Gastrocnemius medialis (tissue), 4 donors: ENCODE measurements around the gene ZDHHC13. TPM values are rescaled to one million over a fixed set of nuclear protein-coding genes. Genes with fewer than 3 reads are reported as not detected.
"Not testable (repeated sequence)": the region's sequence is repeated elsewhere in the genome, so short reads cannot be mapped to it uniquely, and the experiment has no call there.

Experiments used
- ATAC-seq, 2 donors: fragments of 150-250 bp; one replicate each; pipeline ENCODE4 v1.9.1; 2016
- DNase-seq, 2 donors: peaks; one replicate each; pipeline ENCODE4 v3.0.0-alpha.2; 2019
- H3K27ac ChIP-seq, 4 donors: fragments of 200-600 bp; sonication (generic); 1 replicate in 1 of 4; 2 replicates in 3 of 4; pipeline ENCODE4 v1.5.1; 2016 to 2018; ENCODE audit warnings: mild to moderate bottlenecking in 2 of 4, moderate library complexity in 1 of 4
- H3K27me3 ChIP-seq, 3 donors: fragments of 200-600 bp; sonication (generic) in 2 of 3; 1 replicate in 1 of 3; 2 replicates in 2 of 3; pipeline versions ENCODE4 v1.5.1 to v1.6.0; 2016 to 2019; ENCODE audit warnings: mild to moderate bottlenecking in 1 of 3, moderate library complexity in 1 of 3
- H3K36me3 ChIP-seq, 2 donors: fragments of 200-600 bp; sonication (generic) in 1 of 2; one replicate each; pipeline ENCODE4 v1.5.1; 2017 to 2018
- H3K4me1 ChIP-seq, 2 donors: fragments of 200-600 bp; sonication (generic) in 1 of 2; one replicate each; pipeline ENCODE4 v1.5.1; 2016 to 2017; ENCODE audit warnings: mild to moderate bottlenecking in 2 of 2
- H3K4me3 ChIP-seq, 4 donors: fragments of 200-600 bp; sonication (generic) in 3 of 4; 1 replicate in 1 of 4; 2 replicates in 3 of 4; pipeline ENCODE4 v1.5.1; 2016 to 2019; ENCODE audit warnings: mild to moderate bottlenecking in 2 of 4
- H3K9me3 ChIP-seq, 3 donors: fragments of 200-600 bp; sonication (generic) in 2 of 3; 1 replicate in 1 of 3; 2 replicates in 2 of 3; pipeline ENCODE4 v1.5.1; 2016 to 2019
- POLR2A ChIP-seq, 2 donors: fragments of 450-650 bp; IDR thresholded peaks; one replicate each; pipeline ENCODE4 v1.6.1; 2017; ENCODE audit warnings: antibody characterized with exemption in 2 of 2, mild to moderate bottlenecking in 2 of 2, moderate library complexity in 2 of 2
- in situ Hi-C, 4 donors: fragments of 200-750 bp; cut with MboI; loops; one replicate each; pipeline versions ENCODE4 v1.15.0 to v1.8.0; 2017; ENCODE audit warnings: low sequenced_read_pairs in 4 of 4
- intact Hi-C: fragments of 100-400 bp; cut with DNase I; formaldehyde crosslinking; loops from one replicate; pipeline ENCODE4 v1.15.1; 2023; ENCODE audit warnings: low total_unique reads
- total RNA-seq, 4 donors: library from RNA; depleted of rRNA; stranded (reverse); fragments of >200 nt; gene quantifications; one replicate each; pipeline versions ENCODE4 v1.1.0 to v1.2.3, GENCODE V29; 2016
- TF ChIP-seq, protein P1 (sequence below), 5 experiments: fragments of 450-650 bp in 3 of 5; fragments of 200-600 bp in 2 of 5; sonication (generic) in 2 of 5; IDR thresholded peaks in 4 of 5; conservative IDR thresholded peaks in 1 of 5; 1 replicate in 4 of 5; 2 replicates in 1 of 5; pipeline ENCODE4 v1.5.1; 2016 to 2019; ENCODE audit warnings: antibody characterized with exemption in 5 of 5, mild to moderate bottlenecking in 3 of 5, moderate library complexity in 3 of 5

Gene ZDHHC13
- total RNA-seq, 4 donors from 2014 or later = 1.4 to 6.4 (median 3.5) TPM

DNA sequence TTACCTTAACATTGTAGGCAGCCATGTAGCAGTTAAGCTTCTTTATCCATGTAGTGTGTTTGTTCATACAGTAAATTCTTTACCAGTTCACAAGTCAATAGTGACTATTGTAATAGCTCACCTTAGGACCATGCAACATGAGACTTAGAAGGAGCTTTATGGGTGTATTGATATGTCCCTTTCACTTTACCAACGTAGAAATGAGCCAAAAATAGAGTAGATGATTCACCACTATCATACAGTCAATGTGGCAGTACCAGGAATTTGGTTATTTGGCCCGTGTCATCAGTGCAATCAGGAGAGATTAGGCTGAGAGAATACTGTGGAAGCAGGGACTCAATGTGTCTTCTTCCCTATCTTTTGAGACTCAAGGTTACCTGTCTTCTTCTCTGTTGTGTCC lies 4.7 kb downstream of the ZDHHC13 start:
- peaks cover 1 to 6% of the 10 kb centered on the region in 2 donors for H3K4me1 ChIP-seq
- no peaks in the 10 kb centered on the region for H3K36me3 ChIP-seq
- H3K27ac ChIP-seq = no peak overlapping the region
- no peak for DNase-seq
- peaks cover 0 to 10% (median 6%) of the 10 kb centered on the region in 3 donors for H3K27me3 ChIP-seq
- ATAC-seq = no peak
- no peak for TF ChIP-seq POLR2A (IDR thresholded peaks at IDR 0.05)
- TF ChIP-seq, protein P1, sequence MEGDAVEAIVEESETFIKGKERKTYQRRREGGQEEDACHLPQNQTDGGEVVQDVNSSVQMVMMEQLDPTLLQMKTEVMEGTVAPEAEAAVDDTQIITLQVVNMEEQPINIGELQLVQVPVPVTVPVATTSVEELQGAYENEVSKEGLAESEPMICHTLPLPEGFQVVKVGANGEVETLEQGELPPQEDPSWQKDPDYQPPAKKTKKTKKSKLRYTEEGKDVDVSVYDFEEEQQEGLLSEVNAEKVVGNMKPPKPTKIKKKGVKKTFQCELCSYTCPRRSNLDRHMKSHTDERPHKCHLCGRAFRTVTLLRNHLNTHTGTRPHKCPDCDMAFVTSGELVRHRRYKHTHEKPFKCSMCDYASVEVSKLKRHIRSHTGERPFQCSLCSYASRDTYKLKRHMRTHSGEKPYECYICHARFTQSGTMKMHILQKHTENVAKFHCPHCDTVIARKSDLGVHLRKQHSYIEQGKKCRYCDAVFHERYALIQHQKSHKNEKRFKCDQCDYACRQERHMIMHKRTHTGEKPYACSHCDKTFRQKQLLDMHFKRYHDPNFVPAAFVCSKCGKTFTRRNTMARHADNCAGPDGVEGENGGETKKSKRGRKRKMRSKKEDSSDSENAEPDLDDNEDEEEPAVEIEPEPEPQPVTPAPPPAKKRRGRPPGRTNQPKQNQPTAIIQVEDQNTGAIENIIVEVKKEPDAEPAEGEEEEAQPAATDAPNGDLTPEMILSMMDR (IDR thresholded peaks at IDR 0.05 in 4 of 5, conservative IDR thresholded peaks at IDR 0.05 in 1 of 5) = no peak
- in situ Hi-C loops = no loop called here
- H3K9me3 ChIP-seq = no peaks in the 10 kb centered on the region
- intact Hi-C loops = no loop called here
- H3K4me3 ChIP-seq = no peak overlapping the region

DNA sequence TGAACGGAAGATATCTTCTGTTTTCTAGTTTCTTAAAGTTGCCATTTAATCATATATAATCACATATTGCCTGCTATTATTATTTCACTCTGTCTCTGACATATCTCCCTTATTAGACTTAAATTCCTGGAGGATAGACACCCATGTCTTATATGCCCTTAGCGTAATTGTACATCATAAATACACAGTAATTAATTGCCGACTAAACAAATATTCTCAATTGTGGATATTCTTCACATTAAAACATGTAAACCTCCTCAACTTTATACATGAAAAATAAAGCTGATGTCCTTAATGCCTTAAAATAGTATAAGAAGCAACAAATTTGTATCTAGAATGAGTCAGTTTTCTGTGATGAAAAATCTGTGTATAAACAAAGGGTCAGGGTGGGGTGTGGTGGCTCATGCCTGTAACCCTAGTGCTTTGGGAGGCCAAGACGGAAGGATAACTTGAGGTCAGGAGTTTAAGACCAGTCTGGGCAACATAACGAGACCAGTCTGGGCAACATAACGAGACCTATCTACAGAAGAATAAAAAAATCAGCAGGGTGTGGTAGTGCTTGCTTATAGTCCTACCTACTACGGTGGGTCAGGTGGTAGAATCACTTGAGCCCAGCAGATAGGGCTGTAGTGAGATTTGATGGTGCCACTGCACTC lies 6.1 kb downstream of the ZDHHC13 start:
- no peak for TF ChIP-seq POLR2A (IDR thresholded peaks at IDR 0.05)
- TF ChIP-seq, protein P1 (IDR thresholded peaks at IDR 0.05 in 4 of 5, conservative IDR thresholded peaks at IDR 0.05 in 1 of 5) = no peak
- no peaks in the 10 kb centered on the region for H3K4me1 ChIP-seq

DNA sequence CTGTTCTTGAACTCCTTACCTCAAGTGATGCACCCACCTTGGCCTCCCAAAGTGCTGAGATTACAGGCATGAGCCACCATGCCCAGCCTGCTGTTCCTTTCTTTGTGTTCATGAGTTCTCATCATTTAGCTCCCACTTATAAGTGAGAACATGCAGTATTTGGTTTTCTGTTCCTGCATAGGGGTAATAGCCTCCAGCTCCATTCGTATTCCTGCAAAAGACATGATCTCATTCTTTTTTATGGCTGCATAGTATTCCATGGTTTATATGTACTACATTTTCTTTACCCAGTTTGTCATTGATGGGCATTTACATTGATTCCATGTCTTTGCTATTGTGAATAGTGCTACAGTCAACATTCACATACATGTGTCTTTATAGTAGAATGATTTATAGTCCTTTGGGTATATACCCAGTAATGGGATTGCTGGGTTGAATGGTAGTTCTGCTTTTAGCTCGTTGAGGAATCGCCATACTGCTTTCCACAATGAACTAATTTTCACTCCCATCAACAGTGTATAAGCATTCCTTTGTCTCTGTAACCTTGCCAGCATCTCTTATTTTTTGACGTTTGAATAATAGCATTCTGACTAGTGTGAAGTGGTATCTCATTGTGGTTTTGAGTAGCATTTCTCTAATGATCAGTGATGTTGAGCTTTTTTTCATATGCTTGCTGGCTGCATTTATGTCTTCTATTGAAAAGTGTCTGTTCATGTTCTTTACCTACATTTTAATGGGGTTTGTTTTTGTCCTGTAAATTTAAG lies 9.8 kb downstream of the ZDHHC13 start:
- DNase-seq, intact Hi-C loops, H3K36me3 ChIP-seq, H3K27ac ChIP-seq, H3K4me3 ChIP-seq, H3K9me3 ChIP-seq, ATAC-seq, in situ Hi-C loops, H3K4me1 ChIP-seq, H3K27me3 ChIP-seq: not testable (repeated sequence)

More for the DNA sequence above, 6.1 kb downstream of the ZDHHC13 start:
- ATAC-seq (no peak), DNase-seq (no peak)
- H3K36me3 ChIP-seq = no peaks in the 10 kb centered on the region
- in situ Hi-C loops (no loop called here), intact Hi-C loops (no loop called here)
- no peak overlapping the region for H3K4me3 ChIP-seq
- H3K27ac ChIP-seq = no peak overlapping the region
- H3K9me3 ChIP-seq = no peaks in the 10 kb centered on the region
- H3K27me3 ChIP-seq = peaks cover 0 to 1% (median 0%) of the 10 kb centered on the region in 3 donors

DNA sequence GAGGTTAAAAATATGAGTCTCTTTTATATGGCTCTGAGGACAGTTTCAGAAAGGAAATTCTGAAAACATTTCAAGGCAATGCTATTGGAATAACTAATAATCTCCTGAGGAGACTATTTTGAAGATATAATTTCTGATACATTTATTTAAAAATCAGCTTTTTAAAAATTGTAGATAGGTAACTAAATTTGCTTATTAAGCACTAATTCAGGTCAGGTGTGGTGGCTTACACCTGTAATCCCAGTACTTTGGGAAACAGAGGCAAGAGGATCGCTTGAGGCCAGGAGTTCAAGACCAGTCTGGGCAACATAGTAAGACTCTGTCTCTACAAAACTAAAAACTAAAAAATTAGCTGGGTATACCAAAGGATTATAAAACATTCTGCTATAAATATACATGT lies 17.0 kb downstream of the ZDHHC13 start:
- Histone ChIP-seq H3K27me3 (no peaks in the 10 kb centered on the region), H3K4me3 (no peak overlapping the region), H3K4me1 (no peaks in the 10 kb centered on the region), H3K27ac (no peak overlapping the region), H3K9me3 (no peaks in the 10 kb centered on the region), H3K36me3 (no peaks in the 10 kb centered on the region)
- ATAC-seq (no peak), DNase-seq (no peak)
- in situ Hi-C loops = no loop called here
- intact Hi-C loops = no loop called here
- TF ChIP-seq, protein P1 (IDR thresholded peaks at IDR 0.05 in 4 of 5, conservative IDR thresholded peaks at IDR 0.05 in 1 of 5) = no peak
- TF ChIP-seq POLR2A (IDR thresholded peaks at IDR 0.05) = no peak

DNA sequence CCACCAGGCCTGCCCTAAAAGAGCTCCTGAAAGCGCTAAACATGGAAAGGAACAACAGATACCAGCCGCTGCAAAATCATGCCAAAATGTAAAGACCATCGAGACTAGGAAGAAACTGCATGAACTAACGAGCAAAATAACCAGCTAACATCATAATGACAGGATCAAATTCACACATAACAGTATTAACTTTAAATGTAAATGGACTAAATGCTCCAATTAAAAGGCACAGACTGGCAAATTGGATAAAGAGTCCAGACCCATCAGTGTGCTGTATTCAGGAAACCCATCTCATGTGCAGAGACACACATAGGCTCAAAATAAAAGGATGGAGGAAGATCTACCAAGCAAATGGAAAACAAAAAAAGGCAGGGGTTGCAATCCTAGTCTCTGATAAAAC lies 19.9 kb downstream of the ZDHHC13 start:
- DNase-seq, ATAC-seq, H3K4me3 ChIP-seq, H3K4me1 ChIP-seq, H3K27ac ChIP-seq, H3K9me3 ChIP-seq, in situ Hi-C loops, H3K27me3 ChIP-seq, H3K36me3 ChIP-seq, intact Hi-C loops: not testable (repeated sequence)
